GM12878 (cell line): ENCODE data around the gene HERC2. TPM values are rescaled to one million over a fixed set of nuclear protein-coding genes. Genes with fewer than 3 reads are reported as not detected.

ENCODE experiments used
- ATAC-seq: fragments of 200-7000 bp; cut with Tn5 transposase; 3 replicates; pipeline ENCODE4 v1.9.1; 2020; ENCODE audit warnings: mild to moderate bottlenecking, moderate library complexity
- BruUV-seq: library from RNA; stranded (reverse); fragments of 400-500 nt; replicated peaks from 2 replicates; lab custom pipeline; 2021; lab: Mats Ljungman, UMichigan
- CTCF ChIA-PET: fragments of 300-600 bp; sonication (Branson Sonifier 250); formaldehyde crosslinking; extraction: SDS; loops from one replicate; lab custom pipeline; 2021; ENCODE audit warnings: inconsistent platforms; lab: Yijun Ruan, JAX
- POLR2A ChIA-PET: fragments of 350-600 bp; formaldehyde crosslinking; extraction: SDS; loops from one replicate; lab custom pipeline; 2021; ENCODE audit warnings: inconsistent platforms; lab: Charles Lee
- RAD21 ChIA-PET: fragments of 300-600 bp; sonication (Branson Sonifier 250); formaldehyde crosslinking; loops from one replicate; lab custom pipeline; 2023; ENCODE audit warnings: antibody characterized with exemption; ENCODE audit not compliant: unreplicated experiment; lab: Charles Lee
- SMC1A ChIA-PET: fragments of 300-600 bp; sonication (Branson Sonifier 250); formaldehyde crosslinking; loops from one replicate; lab custom pipeline; 2023; ENCODE audit not compliant: unreplicated experiment, uncharacterized antibody; lab: Charles Lee
- DNase-seq: peaks from one replicate; pipeline ENCODE4 v3.0.0-alpha.2; 2011; ENCODE audit warnings: low read depth, low spot score
- FAIRE-seq: peaks from 3 replicates; lab custom pipeline; 2011; peaks lifted over from hg19 to GRCh38; lab: Jason Lieb, UNC
- H2AFZ ChIP-seq: 2 replicates; pipeline ENCODE4 v1.6.0; 2011; ENCODE audit warnings: low read depth, low read length, control low read depth; ENCODE audit not compliant: control insufficient read depth
- H3K27ac ChIP-seq: 2 replicates; pipeline ENCODE4 v1.5.1; 2011; ENCODE audit warnings: control low read depth; ENCODE audit not compliant: control insufficient read depth, insufficient read depth
- H3K27me3 ChIP-seq, 2 experiments: replicated peaks in 1 of 2; 2 replicates each; pipeline versions ENCODE4 v1.6.0 to v1.6.1; 2011; ENCODE audit warnings: low read length in 1 of 2; ENCODE audit not compliant: control insufficient read depth in 2 of 2, insufficient read depth in 2 of 2
- H3K36me3 ChIP-seq, 2 experiments: 2 replicates each; pipeline ENCODE4 v1.5.1; 2011; ENCODE audit warnings: low read length in 1 of 2; ENCODE audit not compliant: control insufficient read depth in 2 of 2, insufficient read depth in 2 of 2
- H3K4me1 ChIP-seq: 2 replicates; pipeline ENCODE4 v1.6.1; 2011; ENCODE audit warnings: mild to moderate bottlenecking, low read length, moderate library complexity, mixed read lengths; ENCODE audit not compliant: control insufficient read depth, insufficient read depth
- H3K4me2 ChIP-seq: 2 replicates; pipeline ENCODE4 v1.6.0; 2011; ENCODE audit warnings: control low read depth; ENCODE audit not compliant: control insufficient read depth, insufficient read depth
- H3K4me3 ChIP-seq: fragments of 200-600 bp; sonication (generic); 2 replicates; pipeline ENCODE4 v1.5.1; 2016
- H3K79me2 ChIP-seq: 2 replicates; pipeline ENCODE4 v1.6.0; 2011; ENCODE audit warnings: low read length; ENCODE audit not compliant: control insufficient read depth, insufficient read depth
- H3K9ac ChIP-seq: 2 replicates; pipeline ENCODE4 v1.8.0; 2011; ENCODE audit warnings: low read length, control low read depth, mixed read lengths; ENCODE audit not compliant: control insufficient read depth, insufficient read depth
- H3K9me3 ChIP-seq: replicated peaks from 3 replicates; pipeline ENCODE4 v1.5.1; 2011; ENCODE audit warnings: mild to moderate bottlenecking, low read length; ENCODE audit not compliant: control insufficient read depth, insufficient read depth
- H4K20me1 ChIP-seq: 2 replicates; pipeline ENCODE4 v1.6.0; 2011; ENCODE audit not compliant: control insufficient read depth, insufficient read depth
- ATF7 ChIP-seq: fragments of 450-650 bp; IDR thresholded peaks from 2 replicates; pipeline ENCODE4 v1.6.1; 2016; ENCODE audit warnings: low read depth, mild to moderate bottlenecking
- DPF2 ChIP-seq: fragments of 450-650 bp; IDR thresholded peaks from 2 replicates; pipeline ENCODE4 v1.6.1; 2017; ENCODE audit warnings: mild to moderate bottlenecking
- FOS ChIP-seq: IDR thresholded peaks from 3 replicates; pipeline ENCODE4 v1.6.1; 2011; ENCODE audit warnings: borderline replicate concordance; ENCODE audit not compliant: insufficient read length; ENCODE audit errors: extremely low read depth
- MTA3 ChIP-seq: IDR thresholded peaks from 2 replicates; pipeline ENCODE4 v1.6.1; 2012; ENCODE audit warnings: low read length, inconsistent platforms, borderline replicate concordance
- NFIC ChIP-seq: IDR thresholded peaks from 2 replicates; pipeline ENCODE4 v1.6.1; 2012; ENCODE audit warnings: low read depth, mild to moderate bottlenecking, inconsistent platforms, low read length, moderate library complexity
- RCOR1 ChIP-seq: conservative IDR thresholded peaks from 2 replicates; pipeline ENCODE4 v1.6.1; 2012; ENCODE audit warnings: low read depth, low read length, improper control_type of control experiment
- SPI1 ChIP-seq: IDR thresholded peaks from 2 replicates; pipeline ENCODE4 v1.6.1; 2011; ENCODE audit warnings: low read depth, mild to moderate bottlenecking, low read length, moderate library complexity, borderline replicate concordance; ENCODE audit not compliant: insufficient read depth
- SRF ChIP-seq, 2 experiments: IDR thresholded peaks; 2 replicates each; pipeline ENCODE4 v1.6.1; 2011; ENCODE audit warnings: low read depth in 2 of 2, low read length in 2 of 2, mild to moderate bottlenecking in 1 of 2, moderate library complexity in 1 of 2
- WGBS: methylation state at CpG from one replicate; pipeline ENCODE4 v1.1.6; 2016; ENCODE audit warnings: low lambda C conversion rate; ENCODE audit not compliant: insufficient replicate concordance, insufficient coverage; ENCODE audit errors: missing lambda C conversion rate; 5-methylcytosine and 5-hydroxymethylcytosine counted together
- in situ Hi-C: fragments of 300-500 bp; cut with MboI; formaldehyde crosslinking; loops from 9 replicates; pipeline ENCODE4 v1.14.3; 2018; ENCODE audit warnings: mixed read lengths
- intact Hi-C: fragments of 100-400 bp; cut with micrococcal nuclease; formaldehyde crosslinking; loops from one replicate; pipeline ENCODE4 v1.14.2; 2022; ENCODE audit not compliant: unreplicated experiment
- polyA plus RNA-seq, 11 experiments: library from polyadenylated mRNA; depleted of rRNA in 4 of 11; unstranded in 6 of 11; stranded (reverse) in 5 of 11; fragments of >200 nt; fragmentation: Nextera tagmentation in 4 of 11; fragmentation: Illumina TruSeq in 1 of 11; extraction: Ambion mirVana in 4 of 11; extraction: Trizol in 1 of 11; gene quantifications; 1 replicate in 1 of 11; 2 replicates in 10 of 11; pipeline versions ENCODE4 v1.2.1 to v1.2.3, GENCODE V29; 2011 to 2016; ENCODE audit warnings: inconsistent platforms in 2 of 11, missing spikeins in 2 of 11, low read depth in 1 of 11
- total RNA-seq, 4 experiments: library from RNA; depleted of rRNA in 3 of 4; stranded (reverse); fragments of >200 nt in 3 of 4; fragmentation: Illumina TruSeq in 1 of 4; extraction: Trizol in 1 of 4; gene quantifications; 2 replicates each; pipeline versions ENCODE4 v1.2.1 to v1.2.3, GENCODE V29; 2013 to 2021
- TF ChIP-seq, protein P1 (sequence below): IDR thresholded peaks from 2 replicates; pipeline ENCODE4 v1.6.1; 2011; ENCODE audit warnings: borderline replicate concordance, low read depth, mild to moderate bottlenecking, moderate library complexity, low read length; ENCODE audit not compliant: insufficient read depth, poor library complexity, severe bottlenecking
- TF ChIP-seq, protein P2 (sequence below): fragments of 450-650 bp; IDR thresholded peaks from 2 replicates; pipeline ENCODE4 v1.6.1; 2016; ENCODE audit warnings: mild to moderate bottlenecking
- TF ChIP-seq, protein P3 (sequence below): fragments of 450-650 bp; IDR thresholded peaks from 2 replicates; pipeline ENCODE4 v1.6.1; 2017; ENCODE audit warnings: borderline replicate concordance

Gene HERC2
- total and polyA plus RNA-seq, 10 of the 15 experiments (the other 5 are each of a cell fraction or from before 2014, with no cell fraction given), result 6.1 to 39.0 (median 24.0) TPM

DNA sequence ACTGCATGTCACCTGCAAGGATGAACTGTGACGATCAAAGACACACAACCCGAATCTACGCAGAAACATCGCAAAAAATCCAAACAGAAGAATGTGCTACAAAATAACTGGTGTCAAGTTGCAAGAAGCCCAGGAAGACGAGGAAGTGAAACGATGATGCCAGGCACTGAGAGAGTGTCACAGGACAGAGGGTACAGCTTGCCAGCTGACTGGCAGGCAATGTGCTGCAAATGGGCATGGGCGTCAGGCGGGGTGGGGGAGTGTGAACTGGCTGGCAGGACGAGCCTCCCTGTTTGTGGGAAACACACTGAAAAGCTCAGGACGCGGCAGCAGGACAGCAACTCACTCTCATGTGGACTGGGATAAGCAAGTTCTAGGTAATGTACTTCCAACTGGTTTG, 193.9 kb downstream of the HERC2 start:
- H3K79me2 ChIP-seq, result no peaks in the 10 kb centered on the region
- peak; percentile 65 for ATAC-seq
- POLR2A ChIA-PET, result no interaction called here
- no peaks in the 10 kb centered on the region for H4K20me1 ChIP-seq
- RAD21 ChIA-PET, result no interaction called here
- H3K9ac ChIP-seq, result no peak overlapping the region
- no peaks in the 10 kb centered on the region for H3K9me3 ChIP-seq
- peaks cover 16 to 20% of the 10 kb centered on the region in 2 experiments; a peak in 3 of 4 replicates for H3K36me3 ChIP-seq
- no peak overlapping the region for H3K4me2 ChIP-seq
- BruUV-seq, result no TSS peak
- CTCF ChIA-PET, result interaction anchor here (0.7 to 1.1 kb wide), 2 partner anchors 9 to 49 kb away, joined by 3 read pairs; no protein-coding TSS in a partner anchor
- no peak for DNase-seq
- intact Hi-C loops (no loop called here), in situ Hi-C loops (no loop called here)
- no peaks in the 10 kb centered on the region for H3K27me3 ChIP-seq
- TF ChIP-seq, protein P1, sequence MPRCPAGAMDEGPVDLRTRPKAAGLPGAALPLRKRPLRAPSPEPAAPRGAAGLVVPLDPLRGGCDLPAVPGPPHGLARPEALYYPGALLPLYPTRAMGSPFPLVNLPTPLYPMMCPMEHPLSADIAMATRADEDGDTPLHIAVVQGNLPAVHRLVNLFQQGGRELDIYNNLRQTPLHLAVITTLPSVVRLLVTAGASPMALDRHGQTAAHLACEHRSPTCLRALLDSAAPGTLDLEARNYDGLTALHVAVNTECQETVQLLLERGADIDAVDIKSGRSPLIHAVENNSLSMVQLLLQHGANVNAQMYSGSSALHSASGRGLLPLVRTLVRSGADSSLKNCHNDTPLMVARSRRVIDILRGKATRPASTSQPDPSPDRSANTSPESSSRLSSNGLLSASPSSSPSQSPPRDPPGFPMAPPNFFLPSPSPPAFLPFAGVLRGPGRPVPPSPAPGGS, result no peak
- TF ChIP-seq SRF (IDR thresholded peaks at IDR 0.05; ENCODE audit: low read depth in 2 of 2, low read length in 2 of 2), result no peak
- no peak for TF ChIP-seq MTA3
- TF ChIP-seq DPF2, result no peak
- TF ChIP-seq SPI1, result peak; percentile 62; the same call in 1 of the 2 replicates
- peak; percentile 42; the same call in 1 of the 2 replicates for TF ChIP-seq ATF7
- TF ChIP-seq, protein P2, sequence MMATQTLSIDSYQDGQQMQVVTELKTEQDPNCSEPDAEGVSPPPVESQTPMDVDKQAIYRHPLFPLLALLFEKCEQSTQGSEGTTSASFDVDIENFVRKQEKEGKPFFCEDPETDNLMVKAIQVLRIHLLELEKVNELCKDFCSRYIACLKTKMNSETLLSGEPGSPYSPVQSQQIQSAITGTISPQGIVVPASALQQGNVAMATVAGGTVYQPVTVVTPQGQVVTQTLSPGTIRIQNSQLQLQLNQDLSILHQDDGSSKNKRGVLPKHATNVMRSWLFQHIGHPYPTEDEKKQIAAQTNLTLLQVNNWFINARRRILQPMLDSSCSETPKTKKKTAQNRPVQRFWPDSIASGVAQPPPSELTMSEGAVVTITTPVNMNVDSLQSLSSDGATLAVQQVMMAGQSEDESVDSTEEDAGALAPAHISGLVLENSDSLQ, result peak; percentile 30; the same call in 1 of the 2 replicates
- no peak for TF ChIP-seq NFIC
- no peak for TF ChIP-seq FOS
- TF ChIP-seq RCOR1, result no peak
- TF ChIP-seq, protein P3, sequence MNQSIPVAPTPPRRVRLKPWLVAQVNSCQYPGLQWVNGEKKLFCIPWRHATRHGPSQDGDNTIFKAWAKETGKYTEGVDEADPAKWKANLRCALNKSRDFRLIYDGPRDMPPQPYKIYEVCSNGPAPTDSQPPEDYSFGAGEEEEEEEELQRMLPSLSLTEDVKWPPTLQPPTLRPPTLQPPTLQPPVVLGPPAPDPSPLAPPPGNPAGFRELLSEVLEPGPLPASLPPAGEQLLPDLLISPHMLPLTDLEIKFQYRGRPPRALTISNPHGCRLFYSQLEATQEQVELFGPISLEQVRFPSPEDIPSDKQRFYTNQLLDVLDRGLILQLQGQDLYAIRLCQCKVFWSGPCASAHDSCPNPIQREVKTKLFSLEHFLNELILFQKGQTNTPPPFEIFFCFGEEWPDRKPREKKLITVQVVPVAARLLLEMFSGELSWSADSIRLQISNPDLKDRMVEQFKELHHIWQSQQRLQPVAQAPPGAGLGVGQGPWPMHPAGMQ, result no peak
- no peak overlapping the region for H3K4me3 ChIP-seq
- H3K4me1 ChIP-seq, result no peaks in the 10 kb centered on the region
- no peak overlapping the region for H2AFZ ChIP-seq
- WGBS, result 95% methylated on average over 11 of the region's 11 CpGs
- no peak for FAIRE-seq
- no peak overlapping the region for H3K27ac ChIP-seq
- SMC1A ChIA-PET, result no interaction called here
